ENCODE results near the gene EHBP1L1. TPM values are rescaled to one million over a fixed set of nuclear protein-coding genes. Genes with fewer than 3 reads are reported as not detected.
"Not testable (repeated sequence)": the region's sequence is repeated elsewhere in the genome, so short reads cannot be mapped to it uniquely, and the experiment has no call there.

The EHBP1L1 gene
- total and polyA plus RNA-seq, 12 donors = 30.8 to 113 (median 53.9) TPM

DNA sequence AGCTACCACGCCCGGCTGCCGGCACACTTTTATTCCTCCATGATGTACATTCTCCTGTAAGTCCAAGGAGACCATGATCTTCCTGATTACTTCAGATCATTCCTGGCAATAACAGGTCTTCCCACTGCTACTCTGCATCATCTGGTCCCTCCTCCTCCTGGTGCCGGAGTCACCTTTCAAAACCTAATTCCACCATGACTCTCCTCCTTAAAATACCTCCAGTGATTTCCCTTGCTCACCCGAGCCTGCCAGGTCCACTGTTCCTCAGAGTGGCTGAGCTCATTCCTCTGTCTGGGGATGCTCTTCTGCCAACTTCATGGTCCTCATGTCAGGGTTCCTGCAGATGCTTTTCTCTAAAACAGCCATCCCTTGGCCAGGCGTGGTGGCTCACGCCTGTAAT is 13.8 kb upstream of the EHBP1L1 start:
- intact Hi-C loops (cut with DNase I) = no loop called here
- Histone ChIP-seq H3K4me1 (peaks cover 20 to 66% (median 34%) of the 10 kb centered on the region in 9 donors), H3K27me3 (peaks cover 0 to 9% (median 0%) of the 10 kb centered on the region in 7 donors), H3K4me3 (no peak overlapping the region), H3K27ac (no peak overlapping the region), H3K36me3 (peaks cover 0 to 5% (median 0%) of the 10 kb centered on the region in 9 donors), H3K9me3 (no peaks in the 10 kb centered on the region)
- 83 to 89% methylated on average over 7 of the region's 7 CpGs for WGBS, 2 donors
- no peak for ATAC-seq
- TF ChIP-seq, protein P1, sequence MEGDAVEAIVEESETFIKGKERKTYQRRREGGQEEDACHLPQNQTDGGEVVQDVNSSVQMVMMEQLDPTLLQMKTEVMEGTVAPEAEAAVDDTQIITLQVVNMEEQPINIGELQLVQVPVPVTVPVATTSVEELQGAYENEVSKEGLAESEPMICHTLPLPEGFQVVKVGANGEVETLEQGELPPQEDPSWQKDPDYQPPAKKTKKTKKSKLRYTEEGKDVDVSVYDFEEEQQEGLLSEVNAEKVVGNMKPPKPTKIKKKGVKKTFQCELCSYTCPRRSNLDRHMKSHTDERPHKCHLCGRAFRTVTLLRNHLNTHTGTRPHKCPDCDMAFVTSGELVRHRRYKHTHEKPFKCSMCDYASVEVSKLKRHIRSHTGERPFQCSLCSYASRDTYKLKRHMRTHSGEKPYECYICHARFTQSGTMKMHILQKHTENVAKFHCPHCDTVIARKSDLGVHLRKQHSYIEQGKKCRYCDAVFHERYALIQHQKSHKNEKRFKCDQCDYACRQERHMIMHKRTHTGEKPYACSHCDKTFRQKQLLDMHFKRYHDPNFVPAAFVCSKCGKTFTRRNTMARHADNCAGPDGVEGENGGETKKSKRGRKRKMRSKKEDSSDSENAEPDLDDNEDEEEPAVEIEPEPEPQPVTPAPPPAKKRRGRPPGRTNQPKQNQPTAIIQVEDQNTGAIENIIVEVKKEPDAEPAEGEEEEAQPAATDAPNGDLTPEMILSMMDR (IDR thresholded peaks at IDR 0.05) = no peak
- no peak for DNase-seq

DNA sequence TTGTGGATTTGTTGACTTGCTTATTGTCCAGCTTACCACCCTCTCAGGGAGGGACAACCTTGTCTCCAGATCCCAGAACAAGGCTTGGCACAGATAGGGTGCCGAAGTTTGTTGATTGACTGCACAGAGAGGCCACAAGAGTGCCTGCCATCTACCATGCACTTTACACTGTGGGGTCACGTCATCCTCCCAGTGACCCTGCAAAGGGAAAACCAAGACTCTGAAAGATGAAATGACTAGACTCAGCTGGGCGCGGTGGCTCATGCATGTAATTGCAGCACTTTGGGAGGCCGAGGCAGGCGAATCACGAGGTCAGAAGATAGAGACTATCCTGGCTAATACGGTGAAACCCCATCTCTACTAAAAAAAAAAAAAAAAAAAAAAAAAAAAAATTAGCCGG is 13.1 kb upstream of the EHBP1L1 start:
- Histone ChIP-seq H3K27ac (no peak overlapping the region), H3K4me1 (peaks cover 15 to 63% (median 29%) of the 10 kb centered on the region in 9 donors)
- intact Hi-C loops (cut with DNase I) = no loop called here

DNA sequence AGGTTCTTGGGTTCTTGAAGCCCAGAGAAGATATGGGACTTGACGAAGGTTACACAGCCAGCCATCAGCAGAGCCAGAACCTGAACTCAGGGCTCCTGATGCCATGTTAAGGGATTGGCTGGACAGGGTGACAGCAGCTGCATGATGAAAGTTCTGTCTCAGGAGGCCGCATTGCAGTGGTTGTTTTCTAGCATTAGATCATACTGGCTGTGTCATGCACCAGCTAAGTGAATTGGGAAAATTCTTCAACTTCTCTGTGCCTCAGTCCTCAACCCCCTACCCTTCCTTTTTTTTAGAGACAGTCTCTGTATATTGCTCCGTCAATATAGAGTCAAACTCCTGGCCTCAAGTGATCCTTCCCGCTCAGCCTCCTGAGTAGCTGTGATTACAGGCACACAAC is 12.3 kb upstream of the EHBP1L1 start:
- Histone ChIP-seq H3K4me3 (no peak overlapping the region), H3K9me3 (no peaks in the 10 kb centered on the region), H3K27ac (peak overlapping the region in 1 of 10 donors; percentile 19), H3K36me3 (peaks cover 0 to 12% (median 0%) of the 10 kb centered on the region in 9 donors), H3K27me3 (peaks cover 0 to 6% (median 0%) of the 10 kb centered on the region in 7 donors), H3K4me1 (peaks cover 15 to 63% (median 35%) of the 10 kb centered on the region in 9 donors)
- WGBS, 2 donors = 96% methylated on average over 4 of the region's 4 CpGs
- intact Hi-C loops (cut with DNase I) = no loop called here
- ATAC-seq (no peak), DNase-seq (no peak)
- TF ChIP-seq, protein P1 (IDR thresholded peaks at IDR 0.05) = no peak

More for the DNA sequence above, 13.1 kb upstream of the EHBP1L1 start:
- Histone ChIP-seq H3K9me3 (no peaks in the 10 kb centered on the region), H3K36me3 (peaks cover 0 to 8% (median 0%) of the 10 kb centered on the region in 9 donors), H3K4me3 (no peak overlapping the region), H3K27me3 (peaks cover 0 to 6% (median 0%) of the 10 kb centered on the region in 7 donors)
- DNase-seq (no peak), ATAC-seq (no peak)
- TF ChIP-seq, protein P1 (IDR thresholded peaks at IDR 0.05) = no peak
- WGBS, 2 donors = 89 to 90% methylated on average over 8 of the region's 9 CpGs

DNA sequence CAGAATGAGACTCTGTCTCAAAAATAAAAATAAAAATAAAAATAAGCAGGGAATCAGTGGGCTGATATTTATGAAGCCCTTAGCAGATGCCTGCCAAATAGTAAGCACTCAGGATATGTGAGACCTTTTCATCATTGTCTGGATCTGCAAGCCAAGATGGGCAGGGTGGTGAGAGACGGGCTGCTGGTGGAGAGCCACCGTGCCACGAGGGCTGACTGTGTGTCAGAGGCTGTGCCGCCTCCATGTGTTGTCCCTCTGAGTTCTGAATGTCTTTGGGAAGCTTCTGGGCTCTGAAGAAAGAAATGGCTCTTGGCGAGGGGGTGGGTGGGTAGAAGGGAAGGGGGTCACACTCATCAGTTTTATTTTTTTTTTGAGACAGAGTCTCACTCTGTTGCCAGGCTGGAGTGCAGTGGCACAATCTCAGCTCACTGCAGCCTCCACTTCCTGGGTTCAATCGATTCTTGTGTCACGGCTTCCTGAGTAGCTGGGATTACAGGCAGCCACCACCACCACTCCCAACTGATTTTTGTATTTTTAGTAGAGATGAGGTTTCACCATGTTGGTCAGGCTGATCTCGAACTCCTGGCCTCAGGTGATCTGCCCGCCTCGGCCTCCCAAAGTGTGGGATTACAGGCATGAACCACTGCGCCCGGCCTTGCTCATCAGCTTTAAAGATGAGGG is 10.8 kb upstream of the EHBP1L1 start:
- DNase-seq; H3K9me3 ChIP-seq; ATAC-seq; intact Hi-C loops (cut with DNase I); H3K4me3 ChIP-seq; H3K27me3 ChIP-seq: not testable (repeated sequence)
- Histone ChIP-seq H3K36me3 (peaks cover 0 to 16% (median 0%) of the 10 kb centered on the region in 9 donors), H3K27ac (peak overlapping the region in 1 of 10 donors; percentile 77), H3K4me1 (peaks cover 3 to 60% (median 31%) of the 10 kb centered on the region in 9 donors)
- 89 to 92% methylated on average over 12 of the region's 12 CpGs for WGBS, 2 donors
